OCI-M1 (cell line): ENCODE data around the gene MTFR1L.

Experiments used
- DNase-seq: peaks from one replicate; lab custom pipeline; 2025; lab: John Stamatoyannopoulos, UW

MTFR1L gene

DNA sequence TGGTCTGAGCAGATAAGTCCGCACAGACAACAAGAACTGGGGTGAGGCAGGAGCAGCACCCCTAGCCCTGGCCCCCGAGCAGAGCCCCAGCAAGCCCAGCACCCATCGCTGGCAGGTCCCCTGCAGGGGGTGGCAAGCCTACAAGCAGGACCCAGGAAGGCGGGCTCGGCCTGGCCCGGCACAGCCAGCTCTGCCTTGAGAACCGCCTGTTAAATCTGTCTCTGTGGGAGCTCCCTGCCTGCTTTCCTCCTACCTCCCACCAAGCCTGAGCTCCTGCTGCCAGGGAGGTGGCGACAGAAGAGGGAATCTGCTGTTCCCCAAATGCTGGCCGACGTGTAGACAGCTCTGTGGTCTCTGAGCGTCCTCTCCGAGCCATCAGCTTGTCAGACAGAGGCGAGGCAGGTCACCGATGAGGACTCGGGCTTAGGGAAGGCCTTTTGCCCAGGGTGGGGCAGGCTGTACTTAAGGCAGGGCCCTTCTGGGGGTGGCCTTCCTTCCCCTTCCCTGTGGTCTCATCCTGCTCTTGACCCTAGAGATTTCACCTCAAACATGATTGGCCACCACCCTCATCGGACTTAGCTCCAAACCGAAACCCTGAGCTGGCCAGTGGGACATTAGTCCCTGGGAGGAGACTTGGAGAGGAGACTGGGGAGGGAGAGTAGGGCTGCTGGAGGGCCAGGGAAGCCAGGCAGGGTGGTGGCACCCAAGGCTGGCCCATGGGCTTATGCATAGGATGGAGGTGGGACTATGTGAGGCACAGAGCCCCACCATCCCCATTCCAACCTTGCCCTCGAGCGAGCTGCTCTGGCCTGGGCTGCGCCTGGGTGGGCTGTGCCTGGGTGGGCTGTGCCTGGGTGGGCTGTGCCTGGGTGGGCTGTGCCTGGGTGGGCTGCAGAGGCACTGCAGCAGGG, 12.0 kb upstream of the MTFR1L start:
- no peak for DNase-seq

DNA sequence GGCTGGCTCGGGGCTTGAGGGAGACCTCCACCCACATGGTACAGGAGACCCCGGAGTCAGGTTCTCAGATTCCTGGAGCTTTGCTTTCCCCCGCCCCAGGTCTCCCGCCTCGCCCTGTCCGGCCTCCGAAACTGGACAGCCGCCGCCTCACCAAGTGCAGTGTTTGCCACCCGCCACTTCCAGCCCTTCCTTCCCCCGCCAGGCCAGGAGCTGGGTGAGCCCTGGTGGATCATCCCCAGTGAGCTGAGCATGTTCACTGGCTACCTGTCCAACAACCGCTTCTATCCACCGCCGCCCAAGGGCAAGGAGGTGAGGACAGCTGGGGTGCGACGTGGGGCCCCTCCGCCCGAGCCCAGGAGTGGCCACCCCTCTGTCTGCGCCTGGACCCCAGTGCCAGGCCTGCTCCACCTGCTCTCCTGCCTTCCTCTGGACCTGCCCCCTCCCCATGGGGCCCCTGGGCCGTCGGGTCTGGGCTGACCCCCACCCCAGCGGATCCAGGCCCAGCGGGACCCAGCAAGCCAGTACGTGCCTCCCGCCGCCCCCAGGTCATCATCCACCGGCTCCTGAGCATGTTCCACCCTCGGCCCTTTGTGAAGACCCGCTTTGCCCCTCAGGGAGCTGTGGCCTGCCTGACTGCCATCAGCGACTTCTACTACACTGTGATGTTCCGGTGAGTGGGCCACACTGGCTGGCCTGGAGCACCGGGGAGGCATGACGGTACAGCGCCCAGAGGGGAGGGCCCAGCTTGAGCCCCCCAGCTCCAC, 11.1 kb upstream of the MTFR1L start:
- DNase-seq: no peak

DNA sequence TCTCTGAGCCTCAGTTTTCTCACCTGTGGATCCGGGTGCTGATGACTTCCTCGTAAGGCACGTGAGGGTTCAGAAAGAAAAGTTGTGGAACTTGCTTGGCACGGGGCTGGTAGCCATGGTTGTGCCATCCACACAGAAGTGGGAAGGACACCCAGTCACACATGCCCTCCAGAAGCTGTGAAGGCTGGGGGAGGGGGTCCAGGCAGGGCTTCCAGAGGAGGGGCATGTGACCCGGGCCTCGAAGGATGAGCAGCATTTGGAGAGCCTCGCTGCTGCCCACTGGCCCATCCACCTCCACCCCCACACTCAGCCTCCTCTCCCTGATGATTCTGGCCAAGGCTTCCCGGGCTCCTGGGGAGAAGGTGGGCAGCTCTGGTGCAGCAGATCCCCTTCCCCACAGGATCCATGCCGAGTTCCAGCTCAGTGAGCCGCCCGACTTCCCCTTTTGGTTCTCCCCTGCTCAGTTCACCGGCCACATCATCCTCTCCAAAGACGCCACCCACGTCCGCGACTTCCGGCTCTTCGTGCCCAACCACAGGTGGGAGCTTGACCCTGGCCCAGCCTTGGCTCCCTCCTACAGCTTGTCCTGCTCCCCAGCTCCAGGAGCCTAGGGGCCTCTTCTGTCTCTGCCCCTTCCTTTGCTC, 10.3 kb upstream of the MTFR1L start:
- DNase-seq: peak; percentile 37

DNA sequence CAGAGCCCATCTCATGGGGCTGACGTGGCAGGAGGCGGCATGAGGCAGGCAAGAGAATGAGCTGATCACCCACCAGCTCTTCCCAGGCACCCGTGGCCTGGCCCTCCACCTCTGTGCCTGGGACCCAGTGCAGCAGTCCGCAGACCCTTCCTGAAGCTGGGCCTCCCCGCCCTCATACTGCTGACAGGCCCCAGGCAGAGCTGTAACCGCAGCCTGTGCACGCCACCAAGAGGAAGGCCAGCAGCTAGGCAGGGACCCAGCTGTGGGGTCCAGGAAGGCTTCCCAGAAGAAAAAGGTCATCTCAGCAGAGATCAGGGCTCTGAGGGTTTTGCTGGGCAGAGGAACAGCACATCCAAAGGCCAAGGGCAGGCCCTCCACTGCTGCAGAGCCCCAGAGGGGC, 9.8 kb upstream of the MTFR1L start:
- no peak for DNase-seq

DNA sequence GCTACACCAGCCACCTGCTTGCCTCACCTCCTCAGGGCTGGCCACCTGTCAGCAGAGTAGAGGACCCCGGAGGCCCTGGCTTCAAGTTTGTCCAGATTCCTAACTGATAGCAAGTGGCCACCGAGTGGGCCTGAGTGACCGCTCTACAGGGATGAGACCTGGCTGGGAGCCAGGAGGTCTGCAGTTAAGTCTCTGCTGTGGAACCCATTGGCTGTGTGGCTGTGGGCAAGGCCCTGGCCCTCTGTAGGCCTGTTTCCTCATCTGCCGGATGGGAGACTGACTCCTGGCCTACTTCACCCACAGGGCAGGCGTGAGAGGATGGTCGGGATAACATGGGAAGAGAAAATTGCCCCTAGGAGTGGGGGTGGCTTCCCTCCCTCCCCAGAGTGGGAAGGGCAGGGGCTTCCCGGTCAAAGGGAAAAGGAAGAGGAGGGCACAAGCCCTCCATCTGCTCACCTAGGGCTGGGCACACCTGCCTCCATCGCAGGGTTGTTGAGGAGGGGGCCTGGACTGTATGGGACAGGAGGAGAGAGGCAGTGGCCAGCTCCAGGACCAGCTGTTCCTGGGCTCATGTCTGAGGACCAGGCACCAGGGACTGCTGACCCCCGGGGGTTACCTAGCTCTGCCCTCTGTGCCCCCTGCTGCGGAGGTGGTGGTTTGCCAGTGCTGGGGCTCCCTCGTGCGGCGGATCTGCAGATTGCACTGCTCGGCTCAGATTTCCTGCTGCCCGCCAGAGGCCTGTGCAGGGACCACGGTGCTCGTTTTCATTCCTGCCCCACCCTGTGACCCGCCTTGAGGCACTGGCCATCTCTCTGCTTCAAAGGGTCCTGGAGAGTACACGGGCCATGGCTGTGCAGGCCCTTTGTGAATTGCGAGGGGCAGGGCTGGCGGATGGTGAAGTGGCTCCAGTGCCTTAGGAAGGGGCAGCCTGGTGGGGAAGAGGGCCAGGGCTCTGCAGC, 9.1 kb upstream of the MTFR1L start:
- peak; percentile 76 for DNase-seq

DNA sequence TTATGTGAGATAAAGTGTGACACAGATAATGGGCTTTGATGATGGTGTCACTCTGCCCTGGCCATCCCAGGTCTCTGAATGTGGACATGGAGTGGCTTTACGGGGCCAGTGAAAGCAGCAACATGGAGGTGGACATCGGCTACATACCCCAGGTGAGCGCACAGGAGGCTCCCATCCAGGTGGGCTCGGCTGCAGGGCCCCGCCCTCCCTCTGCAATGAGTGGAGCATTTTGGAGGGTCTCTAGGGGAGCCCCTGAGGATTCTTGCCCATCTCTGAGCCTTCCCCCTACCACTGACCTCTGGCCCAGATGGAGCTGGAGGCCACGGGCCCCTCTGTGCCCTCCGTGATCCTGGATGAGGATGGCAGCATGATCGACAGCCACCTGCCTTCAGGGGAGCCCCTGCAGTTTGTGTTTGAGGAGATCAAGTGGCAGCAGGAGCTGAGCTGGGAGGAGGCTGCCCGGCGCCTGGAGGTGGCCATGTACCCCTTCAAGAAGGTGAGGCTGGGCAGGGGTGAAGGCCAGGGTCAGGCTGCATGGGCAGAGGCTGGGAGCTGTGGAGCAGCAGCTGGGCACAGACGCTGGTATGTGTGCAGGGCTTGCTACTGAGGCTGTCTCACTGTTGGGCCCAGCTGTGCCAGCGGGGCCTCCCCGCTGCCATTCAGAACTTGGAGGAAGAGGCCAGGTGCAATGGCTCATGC, 8.2 kb upstream of the MTFR1L start:
- DNase-seq: no peak

DNA sequence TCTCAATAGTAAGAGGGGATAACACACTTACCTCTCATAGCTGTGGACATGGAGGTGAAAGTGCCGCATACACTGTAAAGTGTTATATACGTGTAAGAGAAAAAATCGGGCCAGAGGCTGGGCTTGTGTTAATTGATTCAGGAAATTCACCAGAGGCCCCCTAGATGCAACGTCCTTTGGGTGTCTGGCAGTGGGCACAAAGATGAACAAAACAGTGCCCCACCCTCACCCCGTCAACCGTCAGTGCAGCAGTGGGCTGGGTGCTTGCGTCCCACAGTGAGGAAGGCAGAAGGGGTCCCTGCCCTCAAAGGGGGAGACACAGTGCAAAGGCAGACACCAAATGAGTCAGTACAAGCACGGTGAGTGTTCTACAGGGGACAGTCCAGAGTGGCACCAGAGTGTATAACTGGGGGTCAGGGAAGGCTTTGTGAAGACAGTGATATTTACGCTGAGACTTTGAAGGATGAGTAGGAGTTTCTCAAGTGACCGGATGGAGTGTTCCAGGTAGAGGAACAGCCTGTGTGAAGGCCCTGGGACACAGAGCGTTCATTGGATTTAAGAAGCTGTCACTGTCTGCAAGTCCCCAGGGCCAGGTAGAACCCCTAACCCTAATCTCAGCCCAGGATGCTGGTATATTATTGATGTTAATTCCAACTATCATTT, 6.6 kb upstream of the MTFR1L start:
- DNase-seq: no peak

DNA sequence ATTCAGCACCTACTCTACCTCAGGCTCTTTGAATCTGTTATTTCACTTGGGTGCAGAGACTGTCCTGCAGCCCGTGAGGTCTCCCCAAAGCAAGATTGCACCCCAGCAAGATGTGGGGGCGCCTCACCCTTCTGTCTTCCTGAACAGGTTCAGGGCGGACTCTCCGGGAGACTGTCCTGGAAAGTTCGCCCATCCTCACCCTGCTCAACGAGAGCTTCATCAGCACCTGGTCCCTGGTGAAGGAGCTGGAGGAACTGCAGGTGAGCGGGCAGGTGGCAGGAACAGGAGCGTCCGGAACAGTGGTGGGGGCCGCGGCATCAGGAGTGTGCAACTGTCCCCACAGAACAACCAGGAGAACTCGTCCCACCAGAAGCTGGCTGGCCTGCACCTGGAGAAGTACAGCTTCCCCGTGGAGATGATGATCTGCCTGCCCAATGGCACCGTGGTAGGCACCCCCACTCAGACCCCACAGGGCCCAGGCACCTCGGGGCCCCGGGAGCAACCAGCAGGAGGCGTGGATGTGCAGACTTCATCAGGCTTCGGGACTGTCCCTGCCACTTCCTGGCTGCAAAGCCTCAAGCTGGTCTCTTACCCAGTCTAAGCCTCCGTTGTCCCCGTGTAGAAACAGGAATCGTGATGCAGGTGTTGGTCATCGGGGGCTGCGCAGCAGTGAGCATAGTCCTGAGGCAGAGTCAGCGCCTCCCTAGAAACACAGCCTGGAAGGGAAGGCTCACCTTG, 5.9 kb upstream of the MTFR1L start:
- DNase-seq: no peak

DNA sequence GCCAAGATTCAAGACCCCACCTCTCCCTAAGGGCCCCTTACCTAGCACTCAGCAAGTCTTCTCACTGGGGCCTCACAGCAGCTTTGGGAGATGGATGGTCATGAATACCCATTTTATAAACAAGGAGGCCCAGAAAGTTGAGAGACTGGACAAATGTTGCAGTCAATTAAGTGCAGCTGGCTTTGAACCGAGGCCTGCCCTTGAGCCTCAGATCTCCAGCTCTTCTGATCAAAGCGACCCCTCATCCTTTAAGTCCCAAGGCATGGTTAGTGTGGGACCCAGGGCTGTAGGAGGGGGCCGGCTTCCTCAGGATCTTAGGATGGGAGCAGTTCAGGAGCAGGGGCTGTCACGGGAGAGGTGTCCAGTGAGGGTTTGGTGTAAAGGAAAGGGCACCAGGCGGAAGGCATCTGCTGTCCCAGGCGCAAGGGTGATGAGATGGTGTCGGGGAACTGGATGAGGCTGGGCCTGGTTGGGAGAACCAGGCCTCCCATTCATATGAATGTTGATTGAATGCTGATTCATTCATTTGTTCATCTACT, 5.1 kb upstream of the MTFR1L start:
- no peak for DNase-seq

DNA sequence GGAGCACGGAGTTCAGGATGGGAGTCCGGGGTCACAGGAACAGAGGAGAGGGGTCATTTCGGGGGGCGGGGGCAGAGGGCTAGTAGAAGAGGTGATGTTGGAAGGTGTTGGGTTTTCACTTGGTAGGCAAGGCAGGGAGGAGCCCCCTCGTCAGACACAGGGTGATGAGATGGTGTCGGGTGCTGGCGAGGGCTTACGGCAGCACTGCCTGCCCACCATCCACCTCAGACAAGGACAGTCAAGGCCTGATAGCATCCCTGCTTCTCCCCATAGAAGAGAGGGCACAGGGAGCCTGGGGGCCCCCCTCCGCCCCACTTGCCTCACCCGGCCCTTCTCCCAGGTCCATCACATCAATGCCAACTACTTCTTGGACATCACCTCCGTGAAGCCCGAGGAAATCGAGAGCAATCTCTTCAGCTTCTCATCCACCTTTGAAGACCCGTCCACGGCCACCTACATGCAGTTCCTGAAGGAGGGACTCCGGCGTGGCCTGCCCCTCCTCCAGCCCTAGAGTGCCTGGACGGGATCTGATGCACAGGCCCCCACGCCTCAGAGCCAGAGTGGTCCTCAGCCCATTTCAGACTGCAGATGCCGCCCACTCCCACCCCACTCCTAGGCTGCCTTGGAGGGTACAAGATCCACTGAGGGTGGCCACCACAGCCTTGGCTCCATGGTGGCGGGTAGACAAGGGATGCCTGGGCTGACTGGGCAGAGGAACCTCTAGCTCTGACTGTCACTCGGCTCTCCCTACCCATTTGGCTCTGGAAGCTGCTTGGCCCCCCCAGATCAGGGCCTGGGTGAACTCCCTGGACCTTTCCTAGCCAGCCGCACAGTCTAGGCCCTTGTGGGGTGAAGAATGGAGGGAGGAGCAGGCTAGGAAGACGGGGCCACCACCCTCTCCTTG, 4.3 kb upstream of the MTFR1L start:
- DNase-seq: no peak

DNA sequence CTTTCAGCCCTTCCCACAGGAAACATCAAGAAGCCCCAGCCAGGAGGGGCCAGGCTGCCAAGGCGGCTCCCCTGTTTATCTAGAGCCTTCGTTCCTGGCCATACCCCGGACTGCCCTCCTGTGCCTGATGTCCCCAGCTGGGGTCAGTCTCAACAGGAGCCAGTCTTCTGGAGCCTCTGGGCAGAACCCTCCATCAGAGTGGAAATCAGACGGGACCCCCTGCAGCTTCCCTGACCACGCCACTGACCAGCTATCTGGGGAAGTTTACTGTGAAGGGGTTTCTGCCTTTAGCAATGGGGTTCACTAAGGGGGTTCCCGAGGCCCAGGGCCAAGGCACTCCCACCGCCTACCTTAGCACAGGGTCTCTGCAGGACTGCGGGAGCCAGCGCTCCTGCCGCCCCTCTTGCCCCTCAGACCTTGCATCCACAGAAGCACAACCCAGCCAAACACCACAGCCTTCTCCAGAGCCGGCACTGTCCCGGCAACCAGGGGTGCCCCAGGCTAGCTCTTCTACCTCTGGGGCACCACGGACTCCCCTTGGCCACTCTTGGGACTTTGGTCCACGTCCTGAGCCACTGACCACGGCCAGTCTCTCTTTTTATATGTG, 3.5 kb upstream of the MTFR1L start:
- DNase-seq: no peak

DNA sequence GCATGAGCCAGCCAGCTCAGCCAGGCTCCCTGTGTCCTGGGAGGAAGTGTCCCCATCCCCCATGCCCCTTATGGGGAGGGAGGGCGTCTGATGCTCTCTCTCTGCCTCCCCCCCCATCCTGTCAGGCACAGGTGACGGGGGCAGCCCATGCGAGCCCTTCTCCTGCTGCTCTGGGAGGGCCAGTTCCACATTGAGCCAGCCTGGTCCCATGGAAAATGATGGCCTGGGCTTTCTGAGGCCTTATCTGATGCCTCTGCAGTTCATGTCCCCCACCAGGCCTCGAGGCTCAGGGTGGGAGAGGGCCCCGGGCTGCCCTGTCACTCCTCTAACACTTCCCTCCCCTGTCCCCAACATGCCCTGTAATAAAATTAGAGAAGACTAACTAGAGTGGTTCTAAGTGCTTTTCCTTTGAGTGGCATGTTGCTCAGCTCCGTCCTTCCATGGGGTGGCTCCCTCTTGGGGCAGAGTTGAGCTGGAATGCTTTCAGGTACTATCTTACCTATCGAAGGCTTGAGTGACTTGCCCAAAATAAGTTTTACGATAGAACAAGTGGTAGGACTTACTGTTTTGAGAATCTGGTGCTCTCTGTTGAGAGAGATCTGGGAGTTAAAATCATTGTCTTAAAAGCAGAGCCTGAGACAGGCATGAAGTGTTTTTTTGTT, 1.8 kb upstream of the MTFR1L start:
- DNase-seq: peak; percentile 27

DNA sequence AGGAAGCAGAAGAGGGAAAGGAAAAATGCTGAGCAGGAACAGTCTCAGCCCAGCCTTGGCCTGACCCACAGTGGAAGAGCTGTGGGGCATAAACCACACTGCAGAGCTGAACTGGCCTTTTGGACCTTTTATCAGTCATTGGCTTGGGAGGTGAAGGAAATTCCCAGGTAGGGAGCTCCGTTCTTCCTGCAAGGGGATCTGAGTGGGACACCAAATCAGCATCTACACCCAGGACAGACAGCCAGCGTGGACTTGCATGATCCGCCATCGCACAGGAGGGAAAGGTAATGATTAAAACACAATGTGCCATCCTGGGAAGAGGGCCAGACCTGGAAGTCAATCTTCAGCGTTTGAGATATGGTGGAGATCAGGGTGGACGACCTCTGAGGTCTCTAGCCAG, 1.2 kb upstream of the MTFR1L start:
- DNase-seq: no peak

DNA sequence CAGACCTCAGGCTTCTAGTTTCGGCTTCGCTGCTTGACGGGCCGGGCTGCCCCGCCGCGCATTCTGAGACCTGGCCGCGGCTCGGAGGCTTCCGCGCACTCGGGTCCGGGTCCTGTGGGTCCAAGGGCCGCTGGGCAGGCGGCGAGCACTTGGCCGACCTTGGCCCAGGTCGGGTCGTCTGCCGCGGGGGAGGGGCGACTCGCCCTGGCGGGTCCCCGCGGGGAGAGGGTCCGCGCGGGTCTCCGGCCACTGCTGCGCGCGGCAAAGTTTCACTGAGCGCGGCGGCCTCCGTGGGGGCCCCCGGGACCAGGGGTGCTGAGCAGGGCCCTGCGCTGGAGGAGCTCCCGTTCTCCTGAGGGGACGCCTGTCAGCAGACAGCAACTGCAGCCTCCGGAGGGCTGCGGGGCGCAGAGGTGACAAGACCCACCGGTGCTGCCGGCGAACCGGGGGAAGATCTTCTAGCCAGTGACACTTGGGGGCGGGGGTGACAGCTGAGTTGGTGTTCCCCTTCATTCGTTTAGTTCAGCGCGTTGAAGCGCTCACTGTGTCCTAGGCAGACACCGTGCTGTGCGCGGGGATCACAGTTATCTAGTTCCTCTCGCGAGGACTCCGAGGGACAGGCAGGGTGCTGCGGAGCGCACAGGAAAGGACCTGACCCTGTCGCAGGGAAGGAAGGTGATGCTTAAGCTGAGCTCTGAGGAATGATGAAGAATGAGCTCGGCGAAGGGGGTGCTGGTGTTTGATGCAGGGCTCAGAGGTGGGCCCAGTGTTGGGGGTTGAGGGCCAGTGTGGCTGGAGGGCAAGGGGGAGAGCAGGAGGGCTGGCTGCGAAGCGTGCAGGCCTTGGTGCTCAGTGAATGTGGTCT, 725 bp downstream of the MTFR1L start:
- DNase-seq: peak; percentile 74

DNA sequence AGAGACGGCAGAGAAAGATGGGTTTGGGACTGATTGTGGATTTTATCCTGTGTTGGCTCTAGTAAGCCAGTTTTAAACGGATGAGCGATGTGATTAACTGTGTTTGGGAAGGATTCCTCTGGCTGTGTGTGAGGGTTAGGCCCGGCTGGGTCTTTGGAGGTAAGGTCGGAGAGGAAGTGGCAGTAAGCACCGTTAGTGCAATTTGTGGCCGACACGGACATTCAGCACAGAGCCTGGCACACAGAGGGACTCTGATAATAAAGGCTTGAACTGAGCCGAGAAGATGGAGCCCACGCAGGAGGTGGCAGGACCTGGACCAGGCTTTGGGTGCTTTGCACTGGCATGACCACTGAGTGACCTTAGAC, 1.3 kb downstream of the MTFR1L start:
- DNase-seq: peak; percentile 55

DNA sequence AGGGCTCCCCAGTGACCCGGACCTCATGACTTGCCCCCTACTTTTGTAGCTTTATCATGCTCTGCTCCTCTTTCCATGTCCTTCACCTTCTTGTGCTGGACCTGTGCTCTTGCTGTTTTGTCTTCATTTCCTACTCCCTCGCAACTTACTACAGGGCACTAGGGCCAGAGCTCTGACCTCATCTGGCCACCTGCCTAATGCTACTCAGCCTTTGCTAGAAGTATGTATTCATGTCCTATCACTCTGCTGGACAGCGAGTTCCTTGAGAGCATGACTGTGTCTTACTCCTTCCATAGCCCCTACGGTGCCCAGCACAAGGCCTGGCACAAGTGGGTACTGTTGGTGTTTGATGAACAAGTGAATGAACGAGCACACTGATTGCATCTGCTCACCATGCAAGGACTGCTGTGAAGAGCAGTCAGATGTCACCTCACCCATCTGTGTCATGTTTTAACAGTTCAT, 1.9 kb downstream of the MTFR1L start:
- no peak for DNase-seq
